Myometrial cell (primary cell): ENCODE measurements around the gene SPOP. TPM values are rescaled to one million over a fixed set of nuclear protein-coding genes. Genes with fewer than 3 reads are reported as not detected.

Source experiments
- total RNA-seq: library from RNA; depleted of rRNA; stranded (reverse); fragments of >200 nt; gene quantifications from 2 replicates; pipeline ENCODE4 v1.2.3, GENCODE V29; 2015

SPOP gene
- total RNA-seq, result 52.5 and 61.3 TPM in 2 replicates

GRCh38 chr17:49677933-49678847 lies at the start of gene SPOP:
Gene SPOP (minus strand): TSS chr17:49678097. CDS start chr17:49622810, 55,287 bp downstream.

GRCh38 chr17:49707608-49708514 lies 30.0 kb upstream of the SPOP start, which contains the start of gene SLC35B1:
Gene SLC35B1 (minus strand): TSS chr17:49707964. CDS start chr17:49707833, 131 bp downstream.

GRCh38 chr17:49575679-49576087 lies 102.2 kb downstream of the SPOP start, which contains the start of gene NXPH3:
Gene NXPH3 (plus strand): TSS chr17:49575871. CDS start chr17:49576220, 349 bp downstream.

Other genes starting within 250 kb of the SPOP start
- gene NGFR, start 182.8 kb downstream of the SPOP start, total RNA-seq, result not detected in 2 replicates
- under 0.01 and 3.0 TPM in 2 replicates for gene NXPH3, start 102.2 kb downstream of the SPOP start, total RNA-seq
- gene SLC35B1, start 29.9 kb upstream of the SPOP start, total RNA-seq, result 49.3 and 65.9 TPM in 2 replicates
- 2.5 and 10.4 TPM in 2 replicates for gene FAM117A, start 86.0 kb upstream of the SPOP start, total RNA-seq
- 12.4 and 18.4 TPM in 2 replicates for gene KAT7, start 110.6 kb upstream of the SPOP start, total RNA-seq
- gene TAC4, start 170.0 kb upstream of the SPOP start, total RNA-seq, result not detected in 2 replicates